ENCODE measurements around the gene PRKAG2. TPM values are rescaled to one million over a fixed set of nuclear protein-coding genes. Genes with fewer than 3 reads are reported as not detected.

Gene PRKAG2
- polyA plus RNA-seq, 1 of the 3 experiments (the other 2 are of a cell fraction) = 51.6 TPM

GRCh38 chr7:151917791-151918509 lies 41.0 kb upstream of the PRKAG2 start:
- Histone ChIP-seq H3K79me2 (ENCODE audit: insufficient read depth) (no peaks in the 10 kb centered on the region), H2AFZ (ENCODE audit: low read depth) (no peak overlapping the region), H3K27me3 (ENCODE audit: insufficient read depth) (peaks cover 31% of the 10 kb centered on the region), H3F3A (replicated peaks; ENCODE audit: insufficient read depth) (no peaks in the 10 kb centered on the region), H3K4me3 (ENCODE audit: low read depth in 2 of 2, low read length in 1 of 2) (no peak overlapping the region), H3K9me3 (peaks cover 11% of the 10 kb centered on the region), H3K27ac (ENCODE audit: low read depth in 2 of 2, low read length in 1 of 2) (no peak overlapping the region), H3K4me1 (ENCODE audit: control insufficient read depth in 1 of 2, insufficient read depth in 2 of 2, low read depth in 1 of 2, low read length in 1 of 2) (no peaks in the 10 kb centered on the region), H3K9me2 (no peaks in the 10 kb centered on the region), H4K20me1 (ENCODE audit: insufficient read depth) (no peaks in the 10 kb centered on the region), H3K9ac (no peak overlapping the region), H3K36me3 (replicated peaks in 1 of 2; ENCODE audit: control insufficient read depth in 1 of 2, insufficient read depth in 2 of 2, low read length in 1 of 2) (no peaks in the 10 kb centered on the region), H3K4me2 (no peak overlapping the region)
- no peak for DNase-seq
- ChIA-PET POLR2A (no interaction called here), CTCF (interaction anchor here (0.6 to 1.3 kb wide), 2 partner anchors 16 to 18 kb away, joined by 3 read pairs; no protein-coding TSS in a partner anchor)
- WGBS (ENCODE audit: low lambda C conversion rate) = 42% methylated on average over 10 of the region's 10 CpGs
- TF ChIP-seq RCOR1 (IDR thresholded peaks at IDR 0.05; ENCODE audit: low read length) = no peak
- no peak for TF ChIP-seq JUND (IDR thresholded peaks at IDR 0.05)
- TF ChIP-seq RFX5 (IDR thresholded peaks at IDR 0.05; ENCODE audit: low read length) = no peak
- no peak for TF ChIP-seq FOXJ3 (CRISPR knock-in tag; IDR thresholded peaks at IDR 0.05)
- no peak for TF ChIP-seq FOSL2 (IDR thresholded peaks at IDR 0.05; ENCODE audit: borderline replicate concordance, low read depth)
- TF ChIP-seq, protein P1, sequence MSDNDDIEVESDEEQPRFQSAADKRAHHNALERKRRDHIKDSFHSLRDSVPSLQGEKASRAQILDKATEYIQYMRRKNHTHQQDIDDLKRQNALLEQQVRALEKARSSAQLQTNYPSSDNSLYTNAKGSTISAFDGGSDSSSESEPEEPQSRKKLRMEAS (IDR thresholded peaks at IDR 0.05; ENCODE audit: low read depth) = no peak
- TF ChIP-seq RAD21 (IDR thresholded peaks at IDR 0.05; ENCODE audit: low read length) = no peak
- TF ChIP-seq NFIC (IDR thresholded peaks at IDR 0.05; ENCODE audit: borderline replicate concordance) = no peak
- TF ChIP-seq REST (IDR thresholded peaks at IDR 0.05; ENCODE audit: low read depth, low read length) = no peak
- TF ChIP-seq, protein P2, sequence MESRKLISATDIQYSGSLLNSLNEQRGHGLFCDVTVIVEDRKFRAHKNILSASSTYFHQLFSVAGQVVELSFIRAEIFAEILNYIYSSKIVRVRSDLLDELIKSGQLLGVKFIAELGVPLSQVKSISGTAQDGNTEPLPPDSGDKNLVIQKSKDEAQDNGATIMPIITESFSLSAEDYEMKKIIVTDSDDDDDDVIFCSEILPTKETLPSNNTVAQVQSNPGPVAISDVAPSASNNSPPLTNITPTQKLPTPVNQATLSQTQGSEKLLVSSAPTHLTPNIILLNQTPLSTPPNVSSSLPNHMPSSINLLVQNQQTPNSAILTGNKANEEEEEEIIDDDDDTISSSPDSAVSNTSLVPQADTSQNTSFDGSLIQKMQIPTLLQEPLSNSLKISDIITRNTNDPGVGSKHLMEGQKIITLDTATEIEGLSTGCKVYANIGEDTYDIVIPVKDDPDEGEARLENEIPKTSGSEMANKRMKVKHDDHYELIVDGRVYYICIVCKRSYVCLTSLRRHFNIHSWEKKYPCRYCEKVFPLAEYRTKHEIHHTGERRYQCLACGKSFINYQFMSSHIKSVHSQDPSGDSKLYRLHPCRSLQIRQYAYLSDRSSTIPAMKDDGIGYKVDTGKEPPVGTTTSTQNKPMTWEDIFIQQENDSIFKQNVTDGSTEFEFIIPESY (IDR thresholded peaks at IDR 0.05; ENCODE audit: borderline replicate concordance, low read depth) = no peak
- TF ChIP-seq NRF1 (IDR thresholded peaks at IDR 0.05; ENCODE audit: low read depth, low read length) = no peak
- no peak for TF ChIP-seq SMC3 (IDR thresholded peaks at IDR 0.05; ENCODE audit: low read depth, low read length)
- TF ChIP-seq RXRA (IDR thresholded peaks at IDR 0.05; ENCODE audit: borderline replicate concordance, low read depth) = no peak
- TF ChIP-seq IRF3 (IDR thresholded peaks at IDR 0.05; ENCODE audit: low read depth, low read length) = no peak
